Epidermal melanocyte (primary cell): ENCODE measurements around the gene NXPH1.
"Not testable (repeated sequence)": the region's sequence is repeated elsewhere in the genome, so short reads cannot be mapped to it uniquely, and the experiment has no call there.

Experiments used
- DNase-seq: peaks from one replicate; pipeline ENCODE4 v3.0.0; 2011; ENCODE audit warnings: low spot score; ENCODE audit not compliant: insufficient read length

The NXPH1 gene

GRCh38 chr7:8684426-8684825 lies 251.0 kb downstream of the NXPH1 start:
- DNase-seq, result no peak

GRCh38 chr7:8699875-8700624 lies 266.6 kb downstream of the NXPH1 start:
- DNase-seq, result no peak

GRCh38 chr7:8702807-8703206 lies 269.4 kb downstream of the NXPH1 start:
- no peak for DNase-seq

- DNase-seq, result no peak
Measured at GRCh38 chr7:8710124-8710523, 276.7 kb downstream of the NXPH1 start.

- DNase-seq, result no peak
Measured at GRCh38 chr7:8714791-8715190, 281.4 kb downstream of the NXPH1 start.

- DNase-seq, result no peak
Measured at GRCh38 chr7:8719102-8719501, 285.7 kb downstream of the NXPH1 start.

GRCh38 chr7:8724080-8724718 lies 290.8 kb downstream of the NXPH1 start:
- peak; percentile 50 for DNase-seq

GRCh38 chr7:8731756-8732155 lies 298.3 kb downstream of the NXPH1 start:
- DNase-seq, result not testable (repeated sequence)

- no peak for DNase-seq
Measured at GRCh38 chr7:8739837-8740236, 306.4 kb downstream of the NXPH1 start.

- no peak for DNase-seq
Measured at GRCh38 chr7:8742837-8743236, 309.4 kb downstream of the NXPH1 start.

- no peak for DNase-seq
Measured at GRCh38 chr7:8747338-8747737, 313.9 kb downstream of the NXPH1 start.

GRCh38 chr7:8751557-8752231 lies 318.3 kb downstream of the NXPH1 start:
- DNase-seq, result no peak

GRCh38 chr7:8753355-8753754 lies 319.9 kb downstream of the NXPH1 start:
- DNase-seq, result no peak

GRCh38 chr7:8761731-8762130 lies 328.3 kb downstream of the NXPH1 start:
- DNase-seq, result no peak

GRCh38 chr7:8762803-8763202 lies 329.4 kb downstream of the NXPH1 start:
- DNase-seq, result no peak

GRCh38 chr7:8765374-8765773 lies 332.0 kb downstream of the NXPH1 start:
- no peak for DNase-seq

GRCh38 chr7:8773518-8773917 lies 340.1 kb downstream of the NXPH1 start:
- no peak for DNase-seq

GRCh38 chr7:8778459-8778858 lies 345.1 kb downstream of the NXPH1 start:
- no peak for DNase-seq

GRCh38 chr7:8781166-8781565 lies 347.8 kb downstream of the NXPH1 start:
- DNase-seq, result no peak

GRCh38 chr7:8783229-8783628 lies 349.8 kb downstream of the NXPH1 start:
- DNase-seq, result no peak

GRCh38 chr7:8785081-8785480 lies 351.7 kb downstream of the NXPH1 start:
- no peak for DNase-seq

GRCh38 chr7:8800986-8801385 lies 367.6 kb downstream of the NXPH1 start:
- DNase-seq, result no peak
